ENCODE results near the gene DCUN1D2.
"Not testable (repeated sequence)": the region's sequence is repeated elsewhere in the genome, so short reads cannot be mapped to it uniquely, and the experiment has no call there.

Gene DCUN1D2

GRCh38 chr13:113460599-113460998 lies 29.9 kb downstream of the DCUN1D2 start:
- no peak for DNase-seq

DNA sequence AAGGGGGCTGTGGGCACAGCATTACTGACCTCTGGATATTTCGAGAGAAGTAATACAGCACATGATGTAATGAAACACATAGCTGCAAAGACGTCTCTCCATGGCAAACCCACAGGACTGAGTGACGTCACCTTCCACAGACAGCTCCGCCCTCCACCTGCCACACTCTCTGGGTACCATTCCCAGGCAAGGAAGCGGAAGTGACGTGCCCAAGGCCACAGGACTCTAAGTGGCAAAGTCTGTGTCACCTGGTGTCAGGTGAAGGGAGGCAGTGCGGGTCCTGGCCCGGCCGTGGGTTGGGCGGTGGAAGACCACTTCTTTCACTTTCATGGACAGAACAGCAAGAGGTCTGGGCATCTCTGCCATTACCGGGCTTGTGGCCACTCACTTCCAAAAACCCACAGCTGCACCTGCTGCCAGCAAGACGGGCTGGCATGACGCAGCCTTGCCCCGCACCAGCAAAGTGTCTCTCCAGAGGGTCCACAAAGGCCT lies 30.4 kb downstream of the DCUN1D2 start:
- no peak for DNase-seq

DNA sequence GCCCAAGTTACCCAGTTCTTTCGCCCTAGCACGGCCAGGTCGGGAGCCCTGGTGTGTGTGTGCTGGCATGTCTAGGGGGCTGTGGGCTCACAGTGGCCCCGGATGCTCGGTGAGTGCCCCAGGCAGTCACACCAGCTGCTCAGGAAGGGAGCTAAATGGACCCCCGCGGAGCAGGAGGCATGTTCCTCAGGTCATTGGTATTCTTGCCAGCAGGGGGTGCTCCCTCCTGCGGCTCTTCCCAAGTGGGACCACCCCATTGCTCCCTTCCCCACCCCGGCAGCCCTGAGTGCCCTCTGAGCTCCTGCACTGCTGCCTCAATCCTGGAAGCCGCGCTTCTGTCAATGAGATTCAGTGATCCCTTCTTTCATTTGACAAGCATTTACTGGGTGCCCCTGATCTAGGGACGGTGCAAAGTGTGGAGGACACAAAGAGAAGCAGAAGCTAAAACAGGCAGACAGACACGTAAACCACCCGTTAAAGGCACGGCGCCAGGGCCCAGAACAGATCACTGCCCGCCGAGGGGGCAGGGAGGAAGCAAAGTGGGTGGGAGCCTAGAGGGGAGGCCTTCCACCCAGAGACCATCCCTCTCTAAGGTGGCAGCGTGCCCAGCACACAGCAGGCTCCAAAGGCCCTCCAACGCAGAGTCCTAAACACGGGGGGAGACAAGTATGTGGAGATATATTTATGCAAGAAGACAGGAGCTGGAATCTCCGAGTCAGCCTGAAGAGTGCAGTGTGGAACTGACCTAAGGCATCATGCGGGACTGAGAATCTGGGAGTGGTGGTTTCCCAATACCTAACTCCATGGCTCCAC lies 32.1 kb downstream of the DCUN1D2 start:
- no peak for DNase-seq

- no peak for DNase-seq
Observed at GRCh38 chr13:113457510-113457909, 33.0 kb downstream of the DCUN1D2 start.

DNA sequence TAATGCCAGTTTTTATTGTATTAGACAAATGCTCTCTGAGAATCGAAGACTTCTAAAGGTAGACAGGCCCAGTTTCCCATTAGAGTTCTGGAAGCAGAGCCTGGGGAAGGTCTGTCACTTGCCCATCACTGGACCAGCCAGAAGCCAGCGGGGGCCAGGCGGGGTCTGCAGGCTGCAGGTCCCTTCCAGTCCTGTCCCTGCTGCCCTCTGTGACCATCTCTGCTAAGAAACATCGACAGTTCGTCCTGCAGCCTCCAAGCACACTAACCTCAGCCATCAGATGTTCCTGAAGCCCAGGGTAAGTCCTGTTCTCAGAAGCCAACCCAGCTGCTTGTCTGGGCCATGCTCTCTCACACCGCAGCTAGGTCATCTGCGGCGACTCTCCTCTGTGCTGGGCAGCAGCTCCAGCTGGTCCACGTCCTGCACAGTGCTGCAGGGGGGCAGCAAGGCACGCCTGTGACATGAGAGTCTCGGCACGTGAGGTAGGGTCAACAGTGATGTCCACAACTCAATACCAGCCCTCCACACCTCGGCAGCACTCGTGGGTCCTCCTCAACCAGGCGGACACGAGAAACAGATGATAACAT lies 34.3 kb downstream of the DCUN1D2 start:
- no peak for DNase-seq

DNA sequence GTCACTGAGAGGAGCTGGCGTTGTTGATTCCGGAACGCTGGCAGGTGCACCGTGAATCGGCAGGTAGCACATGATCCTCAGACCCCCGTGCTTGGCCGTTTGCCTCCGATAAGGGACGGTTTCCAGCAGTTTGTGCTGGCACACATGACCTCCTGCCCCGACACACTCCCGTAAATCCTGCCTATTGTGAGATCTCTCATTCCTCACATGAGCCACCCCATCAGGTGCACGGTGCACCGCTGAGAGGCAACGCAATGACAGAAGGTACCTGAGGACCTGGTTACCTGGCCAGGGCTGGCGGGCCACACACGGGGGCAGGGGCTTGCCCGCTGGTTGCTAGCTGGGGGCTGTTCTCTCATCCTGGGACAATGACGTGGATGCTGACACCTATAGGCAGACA lies 35.1 kb downstream of the DCUN1D2 start:
- DNase-seq = no peak

GRCh38 chr13:113454936-113455335 lies 35.6 kb downstream of the DCUN1D2 start:
- no peak for DNase-seq

GRCh38 chr13:113452942-113453901 lies 37.3 kb downstream of the DCUN1D2 start, which contains the start of gene ADPRHL1:
TSS of gene ADPRHL1 (minus strand) at chr13:113453488. CDS start at chr13:113453437, 51 bp downstream.
- DNase-seq = no peak

DNA sequence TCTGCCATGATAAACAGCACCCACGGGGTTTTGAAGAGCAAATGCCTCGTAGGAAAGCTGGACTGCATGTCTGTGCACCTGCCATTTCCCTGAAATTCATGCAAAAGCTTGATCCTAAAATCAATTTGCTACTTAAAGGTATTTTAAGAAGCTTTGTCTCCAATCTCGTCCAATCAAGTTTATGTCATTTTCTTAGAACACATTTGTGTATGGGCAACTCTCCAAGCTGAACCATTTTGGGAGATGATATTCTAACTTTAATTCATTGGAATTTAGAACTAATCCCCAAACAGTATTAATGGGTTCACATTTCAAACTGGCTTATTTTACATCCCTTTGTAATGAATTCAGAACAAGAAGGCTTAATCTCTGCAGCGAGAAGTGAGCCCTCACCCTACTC lies 38.0 kb downstream of the DCUN1D2 start:
- DNase-seq = no peak

DNA sequence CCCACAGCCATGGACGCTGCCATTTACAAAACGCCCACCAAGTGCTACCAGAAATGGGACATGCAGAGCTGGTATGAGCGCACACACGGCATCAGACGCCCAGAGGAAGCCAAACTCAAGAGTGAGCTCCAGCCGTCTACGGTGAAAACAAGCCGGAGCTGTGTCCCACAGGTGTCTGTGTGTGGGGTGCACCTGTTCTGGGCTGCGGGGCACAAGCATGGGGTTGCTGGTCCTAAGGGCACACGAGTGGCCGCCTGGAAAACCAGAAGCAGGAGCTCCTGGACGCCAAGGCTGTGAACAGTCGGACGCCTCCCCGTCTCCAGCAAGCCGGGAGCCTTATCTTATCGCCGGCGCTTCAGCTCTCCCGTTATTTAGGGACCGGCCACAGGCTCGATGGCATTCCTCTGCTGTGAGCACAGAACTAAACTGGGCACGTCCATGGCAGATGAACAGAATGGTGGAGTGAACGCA lies 38.5 kb downstream of the DCUN1D2 start:
- DNase-seq = no peak

GRCh38 chr13:113450861-113451620 lies 39.5 kb downstream of the DCUN1D2 start:
- DNase-seq = not testable (repeated sequence)

DNA sequence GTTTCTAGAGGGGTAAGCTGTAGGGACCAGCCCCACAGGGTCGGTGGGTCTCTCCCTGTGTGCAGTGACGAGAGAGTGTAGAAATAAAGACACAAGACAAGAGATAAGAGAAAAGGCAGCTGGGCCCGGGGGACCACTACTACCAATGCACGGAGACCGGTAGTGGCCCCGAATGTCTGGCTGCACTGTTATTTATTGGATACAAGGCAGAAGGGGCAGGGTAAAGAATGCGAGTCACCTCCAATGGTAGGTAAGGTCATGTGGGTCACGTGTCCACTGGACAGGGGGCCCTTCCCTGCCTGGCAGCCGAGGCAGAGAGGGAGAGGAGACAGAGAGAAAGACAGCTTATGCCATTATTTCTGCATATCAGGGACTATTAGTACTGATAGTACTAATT lies 40.2 kb downstream of the DCUN1D2 start:
- not testable (repeated sequence) for DNase-seq

DNA sequence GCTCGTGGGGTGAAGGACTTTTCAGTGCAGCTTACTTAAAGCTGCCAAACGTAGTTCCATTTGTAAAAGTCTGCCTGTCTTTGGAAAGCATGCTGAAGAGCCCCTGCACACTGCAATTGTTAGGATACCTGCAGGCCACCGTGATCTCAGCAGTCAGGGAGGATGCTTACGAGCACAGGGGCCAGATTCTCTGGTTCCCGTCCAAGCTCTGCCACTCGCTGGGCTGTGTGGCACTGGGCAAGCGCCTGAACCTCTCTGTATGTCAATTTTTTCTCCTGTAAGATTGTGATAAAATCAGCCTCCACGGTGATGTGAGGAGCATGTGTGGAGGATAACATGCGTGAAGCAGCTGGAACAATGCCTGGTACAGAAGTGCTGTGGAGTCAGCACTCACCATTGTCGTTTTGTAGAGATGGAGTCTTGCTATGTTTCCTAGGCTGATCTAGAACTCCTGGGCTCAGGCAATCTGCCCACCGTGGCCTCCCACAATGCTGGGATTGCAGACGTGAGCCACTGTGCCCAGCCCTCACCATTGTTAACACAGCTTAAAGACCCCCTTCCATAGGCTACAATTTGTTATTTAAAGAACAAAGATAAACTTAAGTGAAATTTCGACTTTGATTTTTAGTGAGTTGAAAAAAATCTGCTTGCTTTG lies 40.7 kb downstream of the DCUN1D2 start:
- DNase-seq = no peak

- no peak for DNase-seq
Observed at GRCh38 chr13:113448885-113449692, 41.4 kb downstream of the DCUN1D2 start.

DNA sequence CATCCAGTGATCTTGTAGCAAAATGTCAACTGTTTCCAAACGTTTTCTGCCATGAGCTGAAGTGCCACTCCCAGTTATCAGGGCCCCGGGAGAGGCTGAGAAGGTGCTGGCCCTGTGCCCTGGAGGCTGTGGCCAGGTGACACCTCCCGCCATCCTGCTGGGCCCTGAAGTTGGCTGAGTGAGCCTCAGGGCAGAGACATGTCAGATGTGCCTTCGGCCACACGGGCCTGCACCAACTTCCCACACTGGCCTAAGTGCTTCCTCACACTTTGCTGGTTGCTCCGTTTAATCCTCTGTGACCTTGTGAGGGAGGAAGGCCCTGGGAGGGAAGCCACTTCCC lies 42.0 kb downstream of the DCUN1D2 start:
- DNase-seq = no peak

DNA sequence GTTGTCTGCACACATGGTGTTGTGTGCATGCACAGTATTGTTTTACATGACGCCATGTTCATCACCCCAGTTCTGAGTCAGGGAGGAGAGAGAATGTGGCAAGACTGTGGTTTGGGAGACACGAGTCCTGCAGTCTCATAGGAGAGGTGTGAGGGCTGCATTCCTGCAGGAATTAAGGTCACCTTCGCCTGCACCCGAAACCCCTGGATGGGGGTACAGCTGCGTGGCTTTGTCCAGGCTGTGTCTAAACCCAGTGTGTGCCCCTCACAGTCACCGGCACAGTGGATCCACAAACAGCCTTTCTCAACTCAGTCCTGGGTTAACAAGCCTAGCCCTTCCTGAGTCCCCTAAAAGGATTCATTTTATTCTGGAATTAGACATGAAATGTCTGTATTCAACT lies 42.9 kb downstream of the DCUN1D2 start:
- DNase-seq = no peak

DNA sequence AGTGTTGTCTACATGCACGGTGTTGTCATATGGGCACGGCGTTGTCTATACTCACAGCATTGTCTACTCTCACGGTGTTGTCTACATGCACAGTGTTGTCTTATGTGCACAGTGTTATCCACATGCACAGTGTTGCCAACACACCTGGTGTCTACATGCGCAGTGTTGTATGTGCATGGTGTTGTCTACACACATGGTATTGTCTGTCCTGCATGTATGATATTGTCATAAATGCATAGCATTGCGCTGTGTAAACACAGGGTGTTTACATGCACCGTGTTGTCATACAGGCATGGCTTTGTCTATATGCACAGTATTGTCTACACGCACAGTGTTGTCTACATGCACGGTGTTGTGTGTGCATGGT lies 44.0 kb downstream of the DCUN1D2 start:
- no peak for DNase-seq

DNA sequence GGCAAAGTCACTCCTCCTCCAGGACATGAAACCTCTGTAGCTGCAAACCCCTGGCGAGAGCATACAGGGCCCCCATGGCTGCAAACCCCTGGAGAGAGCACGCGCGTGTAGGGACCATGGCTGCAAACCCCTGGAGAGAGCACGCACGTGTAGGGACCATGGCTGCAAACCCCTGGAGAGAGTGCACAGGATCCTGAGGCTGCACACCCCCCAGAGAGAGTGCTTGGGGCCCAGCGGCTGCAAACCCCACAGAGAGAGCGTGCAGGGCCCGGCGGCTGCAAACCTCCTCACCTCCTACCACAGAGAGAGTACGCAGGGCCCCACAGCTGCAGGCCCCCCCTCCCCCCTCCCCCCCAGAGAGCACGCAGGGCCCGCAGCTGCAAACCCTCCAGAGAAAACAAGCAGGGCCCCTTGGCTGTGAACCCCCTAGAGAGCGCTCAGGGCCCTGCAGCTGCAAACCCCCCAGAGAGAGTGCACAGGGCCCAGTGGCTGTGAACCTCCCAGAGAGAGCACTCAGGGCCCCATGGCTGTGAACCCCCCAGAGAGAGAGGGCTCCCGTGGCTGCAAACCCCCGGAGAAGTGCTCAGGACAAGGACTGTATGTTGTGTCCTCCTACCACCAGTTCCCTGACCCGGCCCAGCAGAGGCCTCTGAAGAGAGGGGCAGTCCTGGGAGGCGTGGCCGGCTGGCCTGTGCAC lies 44.6 kb downstream of the DCUN1D2 start:
- DNase-seq = no peak

- DNase-seq = no peak
Observed at GRCh38 chr13:113443991-113444390, 46.5 kb downstream of the DCUN1D2 start.

- no peak for DNase-seq
Observed at GRCh38 chr13:113442985-113443362, 47.5 kb downstream of the DCUN1D2 start.

Data from bone marrow (tissue), 2 donors.